Choroid plexus epithelial cell (primary cell): ENCODE results near the gene DIAPH2.
A peak's percentile ranks its signal among the peaks of the same experiment; 100 is the strongest.

ENCODE experiments used
- DNase-seq: peaks from one replicate; pipeline ENCODE4 v3.0.0-alpha.2; 2010; ENCODE audit warnings: low read depth
- H3K4me3 ChIP-seq: 2 replicates; pipeline ENCODE4 v1.5.1; 2011; ENCODE audit warnings: low read depth, mild to moderate bottlenecking, control low read depth, low read length, moderate library complexity
- TF ChIP-seq, protein P1 (sequence below): conservative IDR thresholded peaks from 2 replicates; pipeline ENCODE4 v1.5.1; 2011; ENCODE audit warnings: low read depth, mild to moderate bottlenecking, control low read depth, inconsistent platforms, low read length, moderate library complexity

The DIAPH2 gene

GRCh38 chrX:97366237-97366636 is 681.6 kb downstream of the DIAPH2 start:
- TF ChIP-seq, protein P1, sequence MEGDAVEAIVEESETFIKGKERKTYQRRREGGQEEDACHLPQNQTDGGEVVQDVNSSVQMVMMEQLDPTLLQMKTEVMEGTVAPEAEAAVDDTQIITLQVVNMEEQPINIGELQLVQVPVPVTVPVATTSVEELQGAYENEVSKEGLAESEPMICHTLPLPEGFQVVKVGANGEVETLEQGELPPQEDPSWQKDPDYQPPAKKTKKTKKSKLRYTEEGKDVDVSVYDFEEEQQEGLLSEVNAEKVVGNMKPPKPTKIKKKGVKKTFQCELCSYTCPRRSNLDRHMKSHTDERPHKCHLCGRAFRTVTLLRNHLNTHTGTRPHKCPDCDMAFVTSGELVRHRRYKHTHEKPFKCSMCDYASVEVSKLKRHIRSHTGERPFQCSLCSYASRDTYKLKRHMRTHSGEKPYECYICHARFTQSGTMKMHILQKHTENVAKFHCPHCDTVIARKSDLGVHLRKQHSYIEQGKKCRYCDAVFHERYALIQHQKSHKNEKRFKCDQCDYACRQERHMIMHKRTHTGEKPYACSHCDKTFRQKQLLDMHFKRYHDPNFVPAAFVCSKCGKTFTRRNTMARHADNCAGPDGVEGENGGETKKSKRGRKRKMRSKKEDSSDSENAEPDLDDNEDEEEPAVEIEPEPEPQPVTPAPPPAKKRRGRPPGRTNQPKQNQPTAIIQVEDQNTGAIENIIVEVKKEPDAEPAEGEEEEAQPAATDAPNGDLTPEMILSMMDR: no peak
- DNase-seq: peak; percentile 4
- H3K4me3 ChIP-seq: no peak overlapping the region

GRCh38 chrX:97367125-97367524 is 682.5 kb downstream of the DIAPH2 start:
- TF ChIP-seq, protein P1: no peak
- DNase-seq: peak; percentile 42
- no peak overlapping the region for H3K4me3 ChIP-seq

GRCh38 chrX:97369947-97370346 is 685.3 kb downstream of the DIAPH2 start:
- TF ChIP-seq, protein P1: no peak
- no peak for DNase-seq
- H3K4me3 ChIP-seq: no peak overlapping the region

- DNase-seq: no peak
- TF ChIP-seq, protein P1: no peak
- H3K4me3 ChIP-seq: no peak overlapping the region
These were observed 687.5 kb downstream of the DIAPH2 start for GRCh38 chrX:97372001-97372766.

GRCh38 chrX:97374266-97374665 is 689.6 kb downstream of the DIAPH2 start:
- no peak for DNase-seq
- no peak overlapping the region for H3K4me3 ChIP-seq
- TF ChIP-seq, protein P1: no peak

GRCh38 chrX:97380200-97380599 is 695.6 kb downstream of the DIAPH2 start:
- TF ChIP-seq, protein P1: no peak
- DNase-seq: no peak
- H3K4me3 ChIP-seq: no peak overlapping the region

GRCh38 chrX:97384685-97385084 is 700.0 kb downstream of the DIAPH2 start:
- H3K4me3 ChIP-seq: no peak overlapping the region
- TF ChIP-seq, protein P1: no peak
- no peak for DNase-seq
